Jurkat, Clone E6-1 (cell line): ENCODE data around the gene LTB4R. TPM values are rescaled to one million over a fixed set of nuclear protein-coding genes. Genes with fewer than 3 reads are reported as not detected.

Experiments used
- DNase-seq: peaks from one replicate; pipeline ENCODE4 v3.0.0-alpha.2; 2011; ENCODE audit warnings: low read depth, low spot score
- H3K4me3 ChIP-seq: 2 replicates; pipeline ENCODE4 v1.5.1; 2011; ENCODE audit warnings: mild to moderate bottlenecking, low read length, control low read depth, moderate library complexity
- polyA plus RNA-seq: library from polyadenylated mRNA; unstranded; fragments of >200 nt; gene quantifications from one replicate; pipeline ENCODE4 v1.2.1, GENCODE V29; 2012; ENCODE audit warnings: missing spikeins; ENCODE audit not compliant: insufficient read length, insufficient read depth

The LTB4R gene, protein sequence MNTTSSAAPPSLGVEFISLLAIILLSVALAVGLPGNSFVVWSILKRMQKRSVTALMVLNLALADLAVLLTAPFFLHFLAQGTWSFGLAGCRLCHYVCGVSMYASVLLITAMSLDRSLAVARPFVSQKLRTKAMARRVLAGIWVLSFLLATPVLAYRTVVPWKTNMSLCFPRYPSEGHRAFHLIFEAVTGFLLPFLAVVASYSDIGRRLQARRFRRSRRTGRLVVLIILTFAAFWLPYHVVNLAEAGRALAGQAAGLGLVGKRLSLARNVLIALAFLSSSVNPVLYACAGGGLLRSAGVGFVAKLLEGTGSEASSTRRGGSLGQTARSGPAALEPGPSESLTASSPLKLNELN
- 10.9 TPM for polyA plus RNA-seq

DNA sequence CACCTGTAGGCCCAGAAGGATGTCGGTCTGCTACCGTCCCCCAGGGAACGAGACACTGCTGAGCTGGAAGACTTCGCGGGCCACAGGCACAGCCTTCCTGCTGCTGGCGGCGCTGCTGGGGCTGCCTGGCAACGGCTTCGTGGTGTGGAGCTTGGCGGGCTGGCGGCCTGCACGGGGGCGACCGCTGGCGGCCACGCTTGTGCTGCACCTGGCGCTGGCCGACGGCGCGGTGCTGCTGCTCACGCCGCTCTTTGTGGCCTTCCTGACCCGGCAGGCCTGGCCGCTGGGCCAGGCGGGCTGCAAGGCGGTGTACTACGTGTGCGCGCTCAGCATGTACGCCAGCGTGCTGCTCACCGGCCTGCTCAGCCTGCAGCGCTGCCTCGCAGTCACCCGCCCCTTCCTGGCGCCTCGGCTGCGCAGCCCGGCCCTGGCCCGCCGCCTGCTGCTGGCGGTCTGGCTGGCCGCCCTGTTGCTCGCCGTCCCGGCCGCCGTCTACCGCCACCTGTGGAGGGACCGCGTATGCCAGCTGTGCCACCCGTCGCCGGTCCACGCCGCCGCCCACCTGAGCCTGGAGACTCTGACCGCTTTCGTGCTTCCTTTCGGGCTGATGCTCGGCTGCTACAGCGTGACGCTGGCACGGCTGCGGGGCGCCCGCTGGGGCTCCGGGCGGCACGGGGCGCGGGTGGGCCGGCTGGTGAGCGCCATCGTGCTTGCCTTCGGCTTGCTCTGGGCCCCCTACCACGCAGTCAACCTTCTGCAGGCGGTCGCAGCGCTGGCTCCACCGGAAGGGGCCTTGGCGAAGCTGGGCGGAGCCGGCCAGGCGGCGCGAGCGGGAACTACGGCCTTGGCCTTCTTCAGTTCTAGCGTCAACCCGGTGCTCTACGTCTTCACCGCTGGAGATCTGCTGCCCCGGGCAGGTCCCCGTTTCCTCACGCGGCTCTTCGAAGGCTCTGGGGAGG, at the start of gene LTB4R:
Gene LTB4R (plus strand): TSS at position 857 of the 959 bp plus-strand sequence. CDS start 4,150 bp downstream, outside the sequence.
- no peak within 1 kb of the TSS for H3K4me3 ChIP-seq
- no peak for DNase-seq

DNA sequence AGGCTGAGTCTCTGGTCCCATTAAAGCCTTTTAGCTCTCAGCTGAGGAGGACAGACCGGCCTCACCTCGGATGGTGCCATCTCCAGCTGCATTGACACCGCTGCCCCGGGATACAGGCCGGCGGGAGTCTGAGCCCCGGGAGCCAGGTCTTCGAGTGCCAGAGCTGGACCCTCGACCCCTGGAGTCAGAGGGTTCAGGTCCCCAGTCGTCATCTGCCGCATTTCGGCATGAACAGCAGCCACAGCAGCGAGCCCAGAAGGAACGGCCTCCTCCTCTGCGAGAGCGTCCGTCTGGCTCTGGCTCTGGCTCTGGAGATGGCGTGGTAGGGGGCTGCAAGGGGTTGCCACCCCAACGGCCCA, 49.4 kb upstream of the LTB4R start:
- no peak overlapping the region for H3K4me3 ChIP-seq
- no peak for DNase-seq

DNA sequence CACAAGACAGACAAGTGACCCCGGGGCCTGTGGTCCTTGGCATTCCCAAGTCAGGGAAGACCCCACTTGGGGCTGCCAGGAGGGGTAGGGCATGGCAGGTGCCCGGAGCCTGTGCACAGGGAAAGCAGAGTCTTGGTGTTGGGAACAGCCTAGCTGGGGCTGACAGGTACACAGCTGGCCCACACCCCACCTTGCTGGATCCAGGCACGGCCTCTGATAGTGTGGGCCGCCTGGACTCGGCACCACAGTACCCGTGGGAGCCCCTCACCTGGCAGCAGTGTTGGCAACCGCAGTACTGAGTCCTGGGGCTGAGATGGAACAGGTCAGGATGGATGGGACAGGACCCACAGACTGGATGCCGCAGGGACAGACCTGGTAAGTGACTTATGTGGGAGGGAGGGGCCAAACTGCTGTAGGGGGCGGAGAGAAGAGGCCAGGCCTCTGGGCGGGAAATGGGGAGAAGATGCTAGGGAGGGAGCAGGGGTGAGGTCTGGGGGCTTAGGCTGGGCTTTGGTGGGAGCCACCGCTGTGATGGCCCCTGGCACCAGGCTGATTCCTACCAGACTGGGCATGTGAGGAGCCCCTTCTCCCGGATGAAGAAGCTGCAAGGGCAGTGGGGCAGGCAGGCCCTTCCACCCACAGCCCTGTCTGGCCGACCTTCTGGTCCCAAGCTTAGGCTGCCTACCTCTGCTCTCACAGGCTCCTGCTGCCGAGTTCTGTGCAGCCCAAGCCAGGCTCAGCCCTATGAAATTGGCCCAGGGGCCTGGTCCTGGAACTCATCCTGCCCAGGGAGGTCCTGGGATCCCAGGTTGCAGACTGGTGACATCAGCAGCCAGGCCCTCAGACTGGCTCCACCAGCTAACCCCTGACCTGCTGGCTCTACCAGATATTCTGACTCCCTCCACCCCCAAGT, 48.2 kb upstream of the LTB4R start, which contains the start of gene TGM1:
Gene TGM1 (minus strand): TSS at position 357 of the 913 bp plus-strand sequence. CDS start 825 bp downstream, outside the sequence.
- H3K4me3 ChIP-seq = no peak within 1 kb of the TSS
- no peak for DNase-seq

DNA sequence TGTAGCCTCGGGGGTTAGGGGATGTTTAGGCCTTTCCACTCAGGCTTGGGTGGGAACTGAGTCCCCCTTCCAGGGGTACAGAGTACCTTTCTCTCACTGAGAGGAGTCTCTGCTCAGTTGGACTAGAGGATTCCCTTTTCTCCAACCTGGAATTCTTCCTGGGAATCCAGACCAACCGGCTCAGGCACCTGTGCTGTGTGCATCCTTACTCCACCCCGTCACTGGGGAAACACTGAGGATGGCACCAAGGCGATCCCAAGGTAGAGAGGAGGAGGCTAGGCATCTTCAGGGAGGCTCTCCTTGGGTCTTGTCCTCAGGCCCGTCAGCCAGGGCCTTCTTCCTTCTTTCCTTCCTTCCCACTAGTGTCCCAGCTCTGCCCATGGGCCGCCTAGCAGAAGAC, 47.5 kb upstream of the LTB4R start:
- DNase-seq = no peak
- H3K4me3 ChIP-seq = no peak overlapping the region

DNA sequence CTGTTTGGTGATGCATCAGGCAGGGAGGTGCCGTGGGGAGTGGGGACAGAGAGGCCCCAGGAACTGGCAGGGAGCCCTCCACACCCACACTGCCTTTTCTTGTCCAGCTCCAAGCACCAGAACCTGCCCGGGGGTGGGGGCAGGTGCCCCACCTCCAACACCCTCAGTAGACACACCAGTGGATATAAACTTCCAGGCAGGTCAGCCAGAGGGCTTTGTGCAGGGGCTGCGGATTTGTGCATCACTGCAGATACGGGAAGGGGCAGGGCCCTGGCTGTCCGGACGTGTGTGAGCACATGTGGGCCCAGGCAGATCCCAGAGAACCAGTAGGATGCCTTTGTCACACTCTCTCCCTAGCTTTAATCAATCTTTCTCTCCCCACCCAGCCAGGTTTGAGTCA, 47.0 kb upstream of the LTB4R start:
- H3K4me3 ChIP-seq = no peak overlapping the region
- no peak for DNase-seq

DNA sequence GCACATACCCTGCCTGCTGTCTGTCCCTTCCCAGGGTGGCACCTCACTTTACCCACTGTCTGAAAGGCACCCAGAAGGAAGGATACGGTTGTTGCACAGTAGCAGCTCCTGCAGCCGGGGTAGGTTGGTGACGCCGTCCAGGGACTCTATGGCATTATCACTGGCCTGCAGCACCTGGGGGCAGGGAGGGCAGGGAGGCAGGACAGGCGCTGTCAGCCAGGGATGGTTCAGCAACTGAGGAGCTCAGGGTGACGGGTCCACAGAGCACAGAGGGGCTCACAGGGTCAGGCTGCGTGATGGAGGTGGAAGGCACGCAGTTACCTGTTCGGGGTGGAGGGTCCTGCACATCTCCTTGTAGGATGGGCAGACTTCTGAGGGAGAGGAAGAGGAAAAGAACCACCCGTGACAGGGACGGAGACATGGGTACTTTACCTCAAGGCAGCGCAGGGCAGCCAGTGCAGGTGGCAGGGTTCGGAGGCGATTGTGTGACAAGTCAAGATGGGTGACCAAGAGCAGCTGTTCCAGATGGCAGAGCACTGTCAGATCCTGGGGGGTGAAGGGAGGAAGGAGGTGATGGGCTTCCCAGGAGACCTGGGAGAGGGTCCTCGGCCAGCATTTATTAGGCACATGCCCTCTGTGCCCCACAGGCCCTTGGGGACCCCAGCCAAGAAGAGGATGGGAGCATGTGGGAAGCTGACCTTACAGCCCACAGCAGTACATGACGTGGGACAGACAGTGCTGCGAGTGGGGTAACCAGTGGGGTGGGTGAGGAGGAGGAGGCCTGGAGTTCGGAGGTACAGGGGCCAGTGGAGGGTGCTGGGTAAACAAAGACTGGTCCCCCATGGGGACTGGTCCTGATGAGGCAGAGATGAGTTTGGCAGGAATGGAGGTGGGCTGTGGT, 44.7 kb upstream of the LTB4R start:
- no peak for DNase-seq

DNA sequence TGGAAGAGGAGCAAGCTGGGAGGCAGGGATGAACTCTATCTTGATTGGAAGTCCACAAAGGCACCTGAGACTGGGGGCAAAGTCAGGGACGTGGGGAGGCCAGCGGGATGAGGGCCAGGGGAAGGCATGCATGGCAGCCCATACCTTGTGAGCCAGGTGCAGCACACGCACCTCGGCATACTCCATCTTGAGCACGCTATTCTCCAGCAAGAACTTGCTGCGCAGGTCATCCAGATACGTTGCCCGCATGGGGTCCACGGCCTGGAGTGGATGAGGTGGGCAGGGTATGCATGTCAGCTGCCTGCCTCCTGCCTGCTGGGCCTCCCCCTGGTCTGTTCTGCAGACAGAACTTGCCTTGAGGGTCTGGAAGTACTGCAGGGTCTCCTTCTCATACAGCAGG, 43.8 kb upstream of the LTB4R start:
- DNase-seq = no peak
- H3K4me3 ChIP-seq = no peak overlapping the region

More for the DNA sequence above, 44.7 kb upstream of the LTB4R start:
- H3K4me3 ChIP-seq = no peak overlapping the region

DNA sequence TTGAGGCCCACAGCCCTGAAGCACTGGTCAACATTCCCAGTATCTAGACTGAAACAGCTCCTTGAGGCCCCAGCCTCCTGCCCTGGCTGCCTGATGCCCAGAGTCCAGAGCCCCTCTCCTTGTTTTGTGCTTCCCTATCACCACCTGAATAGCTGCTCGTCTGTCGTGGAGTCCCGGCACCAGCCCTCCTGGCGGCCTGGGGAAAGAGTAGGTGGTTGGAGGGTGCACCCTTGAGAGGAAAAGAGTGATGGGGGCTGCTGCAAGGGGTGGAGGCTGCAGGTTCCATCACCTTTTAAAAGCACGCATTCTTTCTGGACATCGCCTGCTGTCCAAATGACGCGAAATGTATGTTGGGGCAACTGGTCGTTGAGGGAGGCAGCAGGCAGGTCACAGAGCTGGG, 43.1 kb upstream of the LTB4R start:
- H3K4me3 ChIP-seq = no peak overlapping the region
- DNase-seq = no peak

DNA sequence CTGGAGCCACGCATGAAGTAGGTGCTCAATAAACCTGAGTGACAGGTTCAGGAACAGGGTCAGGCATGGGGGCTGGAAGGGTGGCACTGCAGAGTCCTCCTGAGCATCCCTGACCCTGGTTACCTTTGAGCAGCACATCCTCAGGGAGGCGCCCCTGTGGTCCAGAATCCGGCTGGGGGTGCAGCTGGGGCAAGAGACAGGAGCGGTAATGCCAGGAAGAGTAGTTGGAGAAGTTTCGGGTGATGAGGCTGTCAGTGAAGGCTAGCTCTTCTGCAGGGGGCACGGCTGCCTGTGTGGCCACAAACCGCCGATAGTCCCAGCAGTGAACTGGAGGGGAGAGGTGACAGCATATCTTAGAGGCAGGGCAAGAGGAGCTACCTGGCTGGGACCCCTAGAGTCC, 41.9 kb upstream of the LTB4R start:
- H3K4me3 ChIP-seq = no peak overlapping the region
- no peak for DNase-seq

DNA sequence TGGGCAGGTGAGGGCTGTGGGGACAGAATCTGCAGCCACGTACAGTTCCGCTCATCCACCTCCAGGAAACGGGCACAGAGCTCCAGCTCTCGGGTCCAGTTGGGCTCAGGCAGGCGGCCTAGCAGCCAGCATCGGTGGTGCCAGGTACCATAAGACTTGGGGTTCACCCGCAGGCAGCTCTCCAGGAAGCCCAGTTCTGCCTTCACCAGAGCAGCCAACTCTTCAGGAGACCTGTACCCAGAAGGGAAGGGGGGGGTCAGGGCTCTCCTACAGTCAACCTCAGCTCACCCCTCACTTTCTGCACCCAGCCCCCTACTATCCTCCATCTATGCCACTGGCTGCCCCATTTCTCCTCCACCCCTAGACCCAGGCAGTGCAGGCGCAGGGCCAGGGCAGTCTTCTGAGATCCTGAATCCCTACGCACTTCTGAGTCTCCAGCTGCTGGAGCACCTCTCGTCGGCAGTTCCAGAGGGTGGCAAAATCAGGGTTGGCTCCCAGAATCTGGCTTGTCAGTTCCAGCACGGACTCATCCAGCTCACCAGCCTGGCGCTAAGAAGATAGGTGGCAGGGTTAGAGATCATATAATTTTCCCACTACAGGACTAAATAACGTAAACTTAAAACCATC, 41.3 kb upstream of the LTB4R start:
- no peak for DNase-seq
- no peak overlapping the region for H3K4me3 ChIP-seq

DNA sequence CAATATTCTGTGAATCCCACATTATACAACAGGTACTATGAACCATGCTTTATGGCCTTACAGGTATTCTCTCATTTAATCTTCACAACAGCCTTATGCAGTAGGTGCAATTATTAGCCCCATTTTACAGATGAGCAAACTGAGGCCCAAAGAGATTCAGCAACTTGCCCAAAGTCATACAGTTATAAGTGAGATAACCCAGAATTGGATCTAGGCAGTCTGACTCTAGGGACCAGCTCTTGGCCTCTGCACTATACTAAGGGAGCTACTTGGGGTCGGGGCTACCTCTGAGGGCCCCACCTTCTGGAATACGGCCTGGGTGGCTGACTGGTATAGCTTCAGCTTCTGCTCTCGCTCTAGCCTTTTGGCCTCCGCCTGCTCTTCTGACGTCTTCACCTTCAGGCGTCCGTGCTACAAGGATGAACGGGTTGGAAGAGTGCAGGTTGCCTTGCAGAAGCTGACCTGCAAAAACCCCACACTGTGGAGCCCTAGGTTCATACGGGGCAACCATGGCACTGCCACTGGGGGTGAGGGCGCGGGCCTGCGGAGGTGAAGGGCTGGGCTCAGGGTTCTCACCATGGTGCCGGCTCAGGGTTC, 40.7 kb upstream of the LTB4R start:
- H3K4me3 ChIP-seq = peak overlapping the region; percentile 74
- no peak for DNase-seq

DNA sequence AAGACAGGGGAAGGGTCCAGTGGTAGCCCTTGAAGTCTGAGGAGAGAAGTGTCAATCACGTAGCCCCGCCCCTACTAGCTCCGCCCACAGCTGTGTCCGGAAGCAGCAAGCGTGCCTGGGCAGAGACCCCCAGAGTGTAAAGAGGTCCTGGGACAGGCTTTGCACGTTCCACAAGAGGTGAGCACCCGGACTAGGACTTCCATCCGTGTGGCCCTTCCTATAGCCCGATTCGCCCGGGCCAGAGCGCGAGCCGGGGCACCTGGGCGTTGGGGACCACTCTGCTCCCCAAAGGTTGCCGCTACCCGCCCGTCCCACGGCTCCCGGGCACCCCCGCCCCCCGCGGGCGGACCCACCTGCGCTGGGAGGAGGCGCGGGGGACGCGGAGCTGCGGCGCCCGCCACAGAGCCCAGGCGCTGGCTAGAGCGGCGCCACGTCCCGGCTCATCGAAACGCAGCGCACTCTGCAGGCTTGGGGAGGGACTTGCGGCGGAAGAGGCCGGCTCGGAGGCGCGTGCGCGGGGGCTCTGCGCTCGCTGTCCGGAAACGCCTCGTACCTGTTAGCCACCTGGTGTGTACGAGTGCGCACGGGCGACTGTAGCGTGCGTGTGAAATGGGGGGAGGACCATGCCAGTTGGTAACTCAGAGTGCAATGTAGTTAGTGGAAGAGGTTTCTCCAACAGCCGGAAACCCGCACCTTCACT, 40.0 kb upstream of the LTB4R start, which contains the start of gene RABGGTA:
Gene RABGGTA (minus strand): TSS at position 464 of the 700 bp plus-strand sequence. CDS start 482 bp downstream, outside the sequence.
- peak within 1 kb of the TSS; percentile 74 for H3K4me3 ChIP-seq
- peak; percentile 89 for DNase-seq

DNA sequence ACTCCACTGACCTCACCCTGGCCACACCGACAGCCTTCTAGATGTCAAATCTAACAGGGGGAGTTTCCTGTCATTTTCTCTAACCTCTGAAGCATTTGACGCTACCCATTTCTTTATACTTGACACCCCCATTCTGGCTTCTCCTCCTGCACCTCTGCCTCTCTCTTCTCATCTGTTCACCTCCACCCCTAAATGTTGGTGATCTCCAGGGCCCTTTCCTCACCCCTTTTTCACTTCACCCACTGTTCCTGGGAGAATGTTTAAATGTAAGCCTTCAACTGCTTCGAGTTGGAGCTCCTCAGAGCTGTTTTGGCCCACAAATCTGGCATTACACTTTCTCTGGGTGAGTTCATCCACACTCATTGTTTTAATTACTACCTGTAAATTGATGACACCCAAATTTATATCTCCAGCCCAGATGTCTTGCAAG, 39.5 kb upstream of the LTB4R start:
- DNase-seq = no peak
- H3K4me3 ChIP-seq = peak overlapping the region; percentile 74

DNA sequence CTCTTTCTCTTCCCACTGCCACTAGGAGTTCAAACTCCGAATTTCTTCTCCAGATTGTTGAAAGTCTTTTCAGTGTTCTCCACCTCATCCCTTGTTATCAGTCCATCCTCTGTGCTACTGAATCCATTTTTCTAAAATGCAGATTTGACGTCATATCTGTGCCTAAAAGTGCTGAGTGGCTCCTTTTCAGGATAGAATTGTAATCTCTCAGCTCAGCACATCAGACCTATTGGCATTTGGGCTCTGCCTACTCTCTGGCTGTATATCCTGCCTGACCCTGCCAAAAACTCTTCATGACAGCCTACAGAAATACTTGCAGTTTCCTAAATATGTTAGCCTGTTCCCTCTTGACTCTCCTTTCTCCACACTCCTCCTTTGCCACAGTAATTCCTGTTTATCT, 38.8 kb upstream of the LTB4R start:
- H3K4me3 ChIP-seq = no peak overlapping the region

DNA sequence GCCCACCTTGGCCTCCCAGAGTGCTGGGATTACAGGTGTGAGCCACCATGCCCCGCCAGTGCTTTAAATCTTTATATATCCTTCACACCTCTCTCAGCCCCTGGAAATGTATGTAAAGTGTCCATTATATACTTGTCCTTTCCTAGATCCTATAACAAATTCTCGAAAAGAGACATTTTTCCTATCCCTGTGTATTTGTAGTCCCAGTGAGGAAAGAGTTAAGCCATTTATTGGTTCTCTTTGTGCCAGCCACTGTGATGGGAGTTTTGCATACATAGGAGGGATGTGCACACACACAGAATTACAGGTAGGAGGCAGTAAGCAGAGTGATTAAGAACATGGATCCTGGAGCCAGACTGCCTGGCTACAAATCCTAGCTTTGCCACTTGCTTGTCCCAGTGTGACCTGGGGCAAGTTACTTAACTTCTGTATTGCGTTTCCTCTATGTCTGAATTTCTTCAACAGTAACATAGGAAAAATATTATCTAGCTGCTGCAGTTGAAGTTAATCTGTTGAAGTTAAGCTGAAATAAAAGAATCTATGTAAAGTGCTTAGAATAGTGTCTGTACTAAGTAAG, 37.8 kb upstream of the LTB4R start:
- H3K4me3 ChIP-seq = no peak overlapping the region
- DNase-seq = no peak

More for the DNA sequence above, 38.8 kb upstream of the LTB4R start:
- no peak for DNase-seq

DNA sequence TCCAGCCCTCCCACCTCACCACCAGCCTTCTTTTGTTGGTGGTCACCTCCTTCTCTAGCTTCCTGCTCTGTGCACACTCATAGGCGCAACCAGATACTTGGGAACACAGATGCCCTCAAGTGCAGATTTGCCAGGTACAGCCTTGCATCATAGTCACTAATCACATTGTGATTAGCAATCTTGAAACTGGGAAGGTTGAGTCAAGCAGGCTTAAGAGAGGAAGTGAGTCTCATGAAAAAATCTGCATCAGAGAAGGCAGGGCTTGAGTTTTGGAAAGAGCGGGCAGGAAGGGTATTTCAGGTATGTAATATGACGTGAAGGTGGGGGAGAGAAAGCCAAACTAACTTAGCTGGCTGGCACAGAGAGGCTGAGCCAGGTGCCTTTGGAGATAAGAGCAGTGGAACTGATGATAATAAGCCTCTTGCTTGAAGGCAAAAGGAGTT, 37.2 kb upstream of the LTB4R start:
- no peak overlapping the region for H3K4me3 ChIP-seq
- DNase-seq = no peak
